Keratinocyte (primary cell): Measurements from ENCODE around the gene TMEM109. TPM values are rescaled to one million over a fixed set of nuclear protein-coding genes. Genes with fewer than 3 reads are reported as not detected.

Source experiments
- DNase-seq: peaks from one replicate; pipeline ENCODE4 v3.0.0-alpha.2; 2011; ENCODE audit warnings: low read depth, missing footprints, low spot score
- FAIRE-seq: peaks from 2 replicates; lab custom pipeline; 2011; peaks lifted over from hg19 to GRCh38; lab: Jason Lieb, UNC
- H2AFZ ChIP-seq: 2 replicates; pipeline ENCODE4 v1.6.0; 2012; ENCODE audit warnings: low read length, control low read depth, inconsistent platforms; ENCODE audit not compliant: control insufficient read depth
- H3K27ac ChIP-seq: 2 replicates; pipeline ENCODE4 v1.5.1; 2011; ENCODE audit warnings: low read length; ENCODE audit not compliant: control insufficient read depth, insufficient read depth
- H3K27me3 ChIP-seq: 3 replicates; pipeline ENCODE4 v1.6.0; 2011; ENCODE audit warnings: low read length; ENCODE audit not compliant: control insufficient read depth, insufficient read depth; ENCODE audit errors: extremely low read depth
- H3K36me3 ChIP-seq, 2 experiments: 2 replicates in 1 of 2; 3 replicates in 1 of 2; pipeline ENCODE4 v1.5.1; 2011; ENCODE audit warnings: low read length in 2 of 2, mild to moderate bottlenecking in 1 of 2; ENCODE audit not compliant: control insufficient read depth in 2 of 2, insufficient read depth in 2 of 2; ENCODE audit errors: extremely low read depth in 1 of 2
- H3K4me1 ChIP-seq: 3 replicates; pipeline ENCODE4 v1.5.1; 2011; ENCODE audit warnings: low read length; ENCODE audit not compliant: control insufficient read depth, insufficient read depth; ENCODE audit errors: extremely low read depth
- H3K4me2 ChIP-seq: 3 replicates; pipeline ENCODE4 v1.6.0; 2011; ENCODE audit warnings: low read depth, low read length; ENCODE audit not compliant: control insufficient read depth, insufficient read depth; ENCODE audit errors: extremely low read depth
- H3K4me3 ChIP-seq, 3 experiments: fragments of 200-600 bp in 1 of 3; sonication (generic) in 1 of 3; 2 replicates in 2 of 3; 3 replicates in 1 of 3; pipeline ENCODE4 v1.5.1; 2011 to 2016; ENCODE audit warnings: low read length in 3 of 3, mild to moderate bottlenecking in 3 of 3, control low read depth in 2 of 3, inconsistent platforms in 1 of 3, low read depth in 1 of 3, mixed read lengths in 1 of 3, mixed run types in 1 of 3, moderate library complexity in 1 of 3; ENCODE audit not compliant: control insufficient read depth in 2 of 3, insufficient read depth in 2 of 3; ENCODE audit errors: extremely low read depth in 1 of 3
- H3K79me2 ChIP-seq: 2 replicates; pipeline ENCODE4 v1.6.0; 2012; ENCODE audit warnings: low read length; ENCODE audit not compliant: control insufficient read depth, insufficient read depth
- H3K9ac ChIP-seq: 3 replicates; pipeline ENCODE4 v1.6.0; 2011; ENCODE audit warnings: low read length; ENCODE audit not compliant: control insufficient read depth, insufficient read depth; ENCODE audit errors: extremely low read depth
- H3K9me1 ChIP-seq: 3 replicates; pipeline ENCODE4 v1.6.0; 2011; ENCODE audit warnings: low read length; ENCODE audit not compliant: control insufficient read depth, insufficient read depth; ENCODE audit errors: extremely low read depth
- H3K9me3 ChIP-seq: 2 replicates; pipeline ENCODE4 v1.5.1; 2012; ENCODE audit warnings: low read depth, low read length; ENCODE audit not compliant: control insufficient read depth
- H4K20me1 ChIP-seq: 3 replicates; pipeline ENCODE4 v1.6.0; 2011; ENCODE audit warnings: low read length; ENCODE audit not compliant: control insufficient read depth, insufficient read depth; ENCODE audit errors: extremely low read depth
- EZH2 ChIP-seq: IDR thresholded peaks from one replicate; pipeline ENCODE4 v1.6.1; 2012; ENCODE audit warnings: inconsistent platforms, mild to moderate bottlenecking, low read length, moderate library complexity
- dilution Hi-C: fragments of 300-500 bp; cut with MboI; formaldehyde crosslinking; loops from one replicate; pipeline ENCODE4 v1.7.0; 2020; ENCODE audit warnings: low sequenced_read_pairs; ENCODE audit not compliant: extremely low pct_ligation_motif_present
- polyA plus RNA-seq, 5 experiments: library from polyadenylated mRNA; depleted of rRNA in 3 of 5; stranded (reverse) in 3 of 5; stranded (forward) in 1 of 5; unstranded in 1 of 5; fragments of >200 nt; gene quantifications; 1 replicate in 1 of 5; 2 replicates in 3 of 5; 3 replicates in 1 of 5; pipeline versions ENCODE4 v1.2.1 to v1.2.3, GENCODE V29; 2011 to 2012; ENCODE audit warnings: missing spikeins in 2 of 5, low read depth in 1 of 5, low replicate concordance in 1 of 5
- TF ChIP-seq, protein P1 (sequence below), 3 experiments: IDR thresholded peaks in 1 of 3; conservative IDR thresholded peaks in 1 of 3; optimal IDR thresholded peaks in 1 of 3; 2 replicates in 2 of 3; 3 replicates in 1 of 3; pipeline versions ENCODE3 to v1.5.1; 2011; ENCODE audit warnings: low read length in 3 of 3, mild to moderate bottlenecking in 3 of 3, moderate library complexity in 2 of 3, control low read depth in 1 of 3, inconsistent platforms in 1 of 3; ENCODE audit not compliant: insufficient read depth in 2 of 3; ENCODE audit errors: extremely low read depth in 1 of 3

TMEM109 gene
- polyA plus RNA-seq, 1 donor (not counting 4 experiments of a cell fraction or from before 2014, with no cell fraction given), result 25.2 TPM

DNA sequence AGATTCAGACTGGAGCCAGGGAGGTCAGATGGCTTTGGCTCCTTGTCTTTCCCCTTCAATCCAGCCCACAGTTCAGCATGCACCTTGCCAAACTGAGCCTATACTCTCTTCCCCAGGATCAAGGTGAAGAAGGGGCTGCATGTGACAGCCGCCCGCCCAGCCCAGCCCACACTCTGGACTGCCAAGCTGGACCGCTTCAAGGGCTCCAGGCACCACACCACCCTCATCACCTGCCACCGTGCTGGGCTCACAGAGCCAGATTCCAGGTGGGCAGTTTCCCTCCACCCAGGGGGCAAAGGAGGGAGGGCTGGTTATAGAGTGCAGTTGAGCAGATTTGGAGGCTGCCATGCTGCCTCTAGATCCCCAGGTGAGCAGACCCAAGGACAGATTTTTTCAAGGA is 16.4 kb downstream of the TMEM109 start:
- peaks cover 7% of the 10 kb centered on the region for H3K4me1 ChIP-seq
- H3K27ac ChIP-seq, result no peak overlapping the region
- H2AFZ ChIP-seq, result no peak overlapping the region
- H3K4me2 ChIP-seq, result no peak overlapping the region
- no peak overlapping the region for H3K4me3 ChIP-seq
- H3K9ac ChIP-seq, result no peak overlapping the region
- no peaks in the 10 kb centered on the region for H3K9me1 ChIP-seq
- TF ChIP-seq, protein P1, sequence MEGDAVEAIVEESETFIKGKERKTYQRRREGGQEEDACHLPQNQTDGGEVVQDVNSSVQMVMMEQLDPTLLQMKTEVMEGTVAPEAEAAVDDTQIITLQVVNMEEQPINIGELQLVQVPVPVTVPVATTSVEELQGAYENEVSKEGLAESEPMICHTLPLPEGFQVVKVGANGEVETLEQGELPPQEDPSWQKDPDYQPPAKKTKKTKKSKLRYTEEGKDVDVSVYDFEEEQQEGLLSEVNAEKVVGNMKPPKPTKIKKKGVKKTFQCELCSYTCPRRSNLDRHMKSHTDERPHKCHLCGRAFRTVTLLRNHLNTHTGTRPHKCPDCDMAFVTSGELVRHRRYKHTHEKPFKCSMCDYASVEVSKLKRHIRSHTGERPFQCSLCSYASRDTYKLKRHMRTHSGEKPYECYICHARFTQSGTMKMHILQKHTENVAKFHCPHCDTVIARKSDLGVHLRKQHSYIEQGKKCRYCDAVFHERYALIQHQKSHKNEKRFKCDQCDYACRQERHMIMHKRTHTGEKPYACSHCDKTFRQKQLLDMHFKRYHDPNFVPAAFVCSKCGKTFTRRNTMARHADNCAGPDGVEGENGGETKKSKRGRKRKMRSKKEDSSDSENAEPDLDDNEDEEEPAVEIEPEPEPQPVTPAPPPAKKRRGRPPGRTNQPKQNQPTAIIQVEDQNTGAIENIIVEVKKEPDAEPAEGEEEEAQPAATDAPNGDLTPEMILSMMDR (optimal IDR thresholded peaks at IDR 0.05 in 1 of 3, IDR thresholded peaks at IDR 0.05 in 1 of 3, conservative IDR thresholded peaks at IDR 0.05 in 1 of 3; ENCODE audit: extremely low read depth in 1 of 3, insufficient read depth in 2 of 3, low read length in 3 of 3), result no peak
- no peak for TF ChIP-seq EZH2
- no peaks in the 10 kb centered on the region for H3K79me2 ChIP-seq
- no peaks in the 10 kb centered on the region for H3K9me3 ChIP-seq
- no peaks in the 10 kb centered on the region for H3K27me3 ChIP-seq
- no peak for FAIRE-seq
- H4K20me1 ChIP-seq, result no peaks in the 10 kb centered on the region
- peaks cover 12 to 36% of the 10 kb centered on the region in 2 experiments for H3K36me3 ChIP-seq
- dilution Hi-C loops, result no loop called here
- DNase-seq, result no peak

DNA sequence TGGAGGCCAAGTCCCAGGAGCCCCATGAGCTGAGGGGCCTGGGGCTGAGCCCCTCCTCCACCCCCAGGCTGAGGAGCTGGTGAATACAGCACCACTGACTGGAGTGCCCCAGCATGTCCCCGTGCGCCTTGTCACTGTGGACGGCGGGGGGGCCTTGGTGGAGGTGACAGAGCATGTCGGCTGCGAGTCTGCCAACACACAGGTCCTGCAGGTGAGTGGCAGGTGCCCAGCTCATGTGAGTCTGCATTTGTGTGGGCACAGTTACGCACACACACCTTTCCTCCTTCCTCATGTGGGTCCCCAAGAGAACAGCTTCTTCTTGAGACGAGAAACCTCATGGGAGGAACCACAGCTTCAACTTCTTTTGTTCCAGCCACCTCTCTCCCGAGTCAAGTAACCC is 18.0 kb downstream of the TMEM109 start:
- H4K20me1 ChIP-seq, result no peaks in the 10 kb centered on the region
- no peak for DNase-seq
- H2AFZ ChIP-seq, result no peak overlapping the region
- no peaks in the 10 kb centered on the region for H3K4me1 ChIP-seq
- H3K36me3 ChIP-seq, result peaks cover 12 to 40% of the 10 kb centered on the region in 2 experiments
- H3K9ac ChIP-seq, result no peak overlapping the region
- no peak for FAIRE-seq
- H3K4me2 ChIP-seq, result no peak overlapping the region
- dilution Hi-C loops, result no loop called here
- H3K9me1 ChIP-seq, result no peaks in the 10 kb centered on the region
- H3K27me3 ChIP-seq, result no peaks in the 10 kb centered on the region
- H3K79me2 ChIP-seq, result no peaks in the 10 kb centered on the region
- H3K4me3 ChIP-seq, result no peak overlapping the region
- no peaks in the 10 kb centered on the region for H3K9me3 ChIP-seq
- TF ChIP-seq, protein P1 (optimal IDR thresholded peaks at IDR 0.05 in 1 of 3, IDR thresholded peaks at IDR 0.05 in 1 of 3, conservative IDR thresholded peaks at IDR 0.05 in 1 of 3; ENCODE audit: extremely low read depth in 1 of 3, insufficient read depth in 2 of 3, low read length in 3 of 3), result no peak
- TF ChIP-seq EZH2, result no peak
- H3K27ac ChIP-seq, result no peak overlapping the region
